ENCODE data around the gene SLC25A39.

DNA sequence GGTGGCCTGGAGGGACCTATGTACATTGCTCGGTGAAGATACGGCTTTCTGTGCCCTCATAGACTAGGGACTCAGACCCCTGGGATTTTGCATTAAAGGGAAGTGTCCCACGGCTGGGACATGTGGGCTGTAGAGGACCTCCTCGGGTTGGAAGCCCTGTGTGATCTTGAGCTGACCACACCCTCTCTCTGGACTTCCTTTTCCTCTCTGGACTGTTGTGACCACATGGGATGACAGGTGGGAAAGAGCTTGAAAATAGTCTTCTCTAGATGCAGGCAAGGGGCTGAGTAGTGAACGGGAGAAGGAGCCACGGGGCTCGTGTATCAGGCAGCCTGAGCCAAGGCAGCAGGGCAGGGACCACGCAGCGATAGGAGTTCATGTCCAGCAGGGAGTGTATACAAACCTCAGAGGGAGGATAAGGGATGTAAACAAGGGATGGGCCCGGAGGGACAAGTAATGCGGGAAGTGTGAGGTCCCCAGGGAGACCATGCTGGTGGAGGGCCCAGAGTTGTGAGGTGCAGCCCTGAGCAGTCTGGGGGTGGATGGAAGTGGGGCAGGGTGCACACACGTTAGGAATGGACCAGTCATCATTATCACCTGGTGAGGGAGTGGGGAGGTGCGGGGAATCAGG, 52.2 kb downstream of the SLC25A39 start:
- TF ChIP-seq EZH2 (IDR thresholded peaks at IDR 0.05; ENCODE audit: borderline replicate concordance, low read depth, low read length, severe bottlenecking) (no peak), CTCF (IDR thresholded peaks at IDR 0.05; ENCODE audit: extremely low read depth in 1 of 2, insufficient read depth in 1 of 2, low read depth in 1 of 2, low read length in 2 of 2) (no peak), POLR2AphosphoS5 (IDR thresholded peaks at IDR 0.05; ENCODE audit: insufficient read depth, low read depth, low read length) (no peak), POLR2A (IDR thresholded peaks at IDR 0.05; ENCODE audit: low read depth, low read length) (no peak), GATA2 (IDR thresholded peaks at IDR 0.05; ENCODE audit: insufficient read depth, insufficient read length, low read depth, low read length) (no peak)
- TF ChIP-seq, protein P1, sequence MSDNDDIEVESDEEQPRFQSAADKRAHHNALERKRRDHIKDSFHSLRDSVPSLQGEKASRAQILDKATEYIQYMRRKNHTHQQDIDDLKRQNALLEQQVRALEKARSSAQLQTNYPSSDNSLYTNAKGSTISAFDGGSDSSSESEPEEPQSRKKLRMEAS (IDR thresholded peaks at IDR 0.05; ENCODE audit: insufficient read depth, insufficient read length): no peak
